AG09309 (cell line): ENCODE data around the gene HTR3B.

ENCODE experiments used
- DNase-seq: peaks from one replicate; pipeline ENCODE4 v3.0.0-alpha.2; 2010; ENCODE audit warnings: low read depth
- H3K4me3 ChIP-seq: 2 replicates; pipeline ENCODE4 v1.5.1; 2011; ENCODE audit warnings: mild to moderate bottlenecking, low read depth, low read length, moderate library complexity; ENCODE audit not compliant: control insufficient read depth
- CTCF ChIP-seq: IDR thresholded peaks from 2 replicates; pipeline ENCODE4 v1.5.1; 2011; ENCODE audit warnings: mild to moderate bottlenecking, low read depth, low read length, inconsistent platforms; ENCODE audit not compliant: insufficient read depth, control insufficient read depth; ENCODE audit errors: missing control alignments

The HTR3B gene

GRCh38 chr11:113986351-113987140 is 82.0 kb downstream of the HTR3B start:
- no peak overlapping the region for H3K4me3 ChIP-seq
- DNase-seq = no peak
- TF ChIP-seq CTCF = no peak

- no peak for TF ChIP-seq CTCF
- no peak overlapping the region for H3K4me3 ChIP-seq
- DNase-seq = no peak
Observed at GRCh38 chr11:113989381-113989780, 84.8 kb downstream of the HTR3B start.

GRCh38 chr11:113989916-113990315 is 85.3 kb downstream of the HTR3B start:
- no peak overlapping the region for H3K4me3 ChIP-seq
- TF ChIP-seq CTCF = no peak
- no peak for DNase-seq

GRCh38 chr11:113991170-113991569 is 86.6 kb downstream of the HTR3B start:
- no peak overlapping the region for H3K4me3 ChIP-seq
- DNase-seq = no peak
- TF ChIP-seq CTCF = no peak

- TF ChIP-seq CTCF = no peak
- no peak for DNase-seq
- H3K4me3 ChIP-seq = no peak overlapping the region
Observed at GRCh38 chr11:113991718-113992458, 87.3 kb downstream of the HTR3B start.

- H3K4me3 ChIP-seq = no peak overlapping the region
- DNase-seq = no peak
- TF ChIP-seq CTCF = no peak
Observed at GRCh38 chr11:113992459-113993110, 88.0 kb downstream of the HTR3B start.
